Activated CD8-positive, alpha-beta memory T cell treated with anti-CD3 and anti-CD28 coated beads, Interleukin-2, amount 10 ng/mL, durations not matched to agents 7 days and 5 days (primary cell): Measurements from ENCODE around the gene TMEM19. TPM values are rescaled to one million over a fixed set of nuclear protein-coding genes. Genes with fewer than 3 reads are reported as not detected.

ENCODE experiments used
- ATAC-seq: fragments of 150-1000 bp; cut with Tn5 transposase; one replicate; pipeline ENCODE4 v1.10.0; 2021; ENCODE audit warnings: moderate library complexity
- CTCF ChIA-PET: fragments of 350-600 bp; sonication (Branson Sonifier 250); formaldehyde crosslinking; loops from one replicate; lab custom pipeline; 2021; ENCODE audit warnings: antibody characterized with exemption; lab: Charles Lee
- DNase-seq: peaks from one replicate; pipeline ENCODE4 v3.0.0-alpha.2; 2020
- H3K27ac Mint-ChIP-seq: one replicate; pipeline ENCODE4 v1.8.0; 2021; ENCODE audit warnings: mild to moderate bottlenecking, mixed read lengths
- H3K27me3 Mint-ChIP-seq: one replicate; pipeline ENCODE4 v1.8.0; 2021; ENCODE audit warnings: mixed read lengths
- H3K36me3 Mint-ChIP-seq: one replicate; pipeline ENCODE4 v1.8.0; 2021; ENCODE audit warnings: mild to moderate bottlenecking, mixed read lengths
- H3K4me1 Mint-ChIP-seq: one replicate; pipeline ENCODE4 v1.8.0; 2021; ENCODE audit warnings: mixed read lengths
- H3K4me3 Mint-ChIP-seq: one replicate; pipeline ENCODE4 v1.8.0; 2021; ENCODE audit warnings: mild to moderate bottlenecking, moderate library complexity, mixed read lengths
- H3K9me3 Mint-ChIP-seq: one replicate; pipeline ENCODE4 v1.8.0; 2022; ENCODE audit warnings: low read depth, mixed read lengths
- total RNA-seq, 2 experiments: library from RNA; stranded (reverse); gene quantifications; one replicate each; pipeline ENCODE4 v1.2.3, GENCODE V29; 2021

Gene TMEM19
- total RNA-seq, 2 experiments from 2014 or later = 16.5 to 16.6 TPM

DNA sequence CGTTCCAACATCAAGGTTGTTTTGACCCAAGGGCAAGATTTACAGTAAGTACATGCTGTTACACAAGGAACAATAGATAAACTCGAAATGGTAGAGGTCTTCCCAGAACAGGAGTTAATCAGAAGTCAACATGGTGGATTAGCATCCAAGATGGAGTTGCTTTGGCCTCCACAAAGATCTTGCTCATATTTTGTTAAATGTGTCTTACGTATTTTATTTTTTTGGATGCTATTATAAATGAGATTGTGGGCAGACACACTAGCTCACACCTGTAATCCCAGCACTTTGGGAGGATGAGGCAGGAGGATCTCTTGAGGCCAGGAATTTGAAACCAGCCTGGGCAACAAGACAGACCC lies 46.5 kb downstream of the TMEM19 start:
- CTCF ChIA-PET = no interaction called here
- ATAC-seq = no peak
- no peaks in the 10 kb centered on the region for H3K36me3 Mint-ChIP-seq
- no peak overlapping the region for H3K27ac Mint-ChIP-seq
- H3K4me3 Mint-ChIP-seq = no peak overlapping the region
- DNase-seq = no peak
- peaks cover 2% of the 10 kb centered on the region for H3K27me3 Mint-ChIP-seq
- H3K4me1 Mint-ChIP-seq = no peaks in the 10 kb centered on the region
- H3K9me3 Mint-ChIP-seq = no peaks in the 10 kb centered on the region

DNA sequence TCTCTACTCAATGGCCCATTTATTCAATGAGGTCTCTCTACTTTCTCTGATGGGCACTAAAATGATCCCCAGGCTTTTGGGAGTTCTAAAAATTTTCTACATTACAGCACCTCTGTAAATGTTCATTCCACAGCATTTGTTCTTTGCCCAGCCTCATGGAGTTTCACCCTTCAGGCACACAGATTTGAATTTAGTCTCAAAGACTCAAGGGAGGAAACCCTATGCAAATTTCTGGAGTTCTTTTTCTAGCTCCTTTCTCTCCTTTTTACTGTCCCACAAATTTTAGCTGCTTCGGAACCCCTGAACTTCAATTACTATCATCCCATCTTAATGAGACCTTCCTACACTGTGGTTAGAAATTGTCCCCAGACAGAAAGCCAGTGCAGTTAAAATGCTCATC lies 51.3 kb downstream of the TMEM19 start:
- Mint-ChIP-seq H3K27ac (no peak overlapping the region), H3K4me3 (no peak overlapping the region), H3K27me3 (peaks cover 5% of the 10 kb centered on the region), H3K36me3 (no peaks in the 10 kb centered on the region), H3K4me1 (no peaks in the 10 kb centered on the region), H3K9me3 (no peaks in the 10 kb centered on the region)
- DNase-seq = no peak
- CTCF ChIA-PET = interaction anchor here (1.5 kb wide), 1 partner anchor 10 kb away, joined by 4 read pairs; no protein-coding TSS in a partner anchor
- no peak for ATAC-seq

DNA sequence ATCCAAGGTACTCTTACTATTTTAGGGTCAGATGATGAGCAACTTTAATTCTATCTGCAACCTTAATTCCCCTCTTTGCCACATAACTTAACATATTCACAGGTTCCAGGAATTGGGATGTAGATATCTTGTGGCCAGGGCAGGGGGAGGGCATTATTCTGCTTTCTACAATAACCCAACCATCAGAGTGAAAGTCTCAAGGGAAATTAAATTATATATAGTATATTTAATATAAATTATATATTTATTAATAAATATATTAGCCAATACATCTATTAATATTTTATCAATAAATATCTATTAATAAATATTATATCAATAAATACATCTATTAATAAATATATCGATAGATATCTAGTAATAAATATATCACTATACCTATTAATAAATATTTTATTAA lies 57.1 kb downstream of the TMEM19 start:
- H3K27me3 Mint-ChIP-seq = peaks cover 13% of the 10 kb centered on the region
- no peaks in the 10 kb centered on the region for H3K36me3 Mint-ChIP-seq
- H3K4me1 Mint-ChIP-seq = no peaks in the 10 kb centered on the region
- no peak overlapping the region for H3K27ac Mint-ChIP-seq
- H3K4me3 Mint-ChIP-seq = no peak overlapping the region
- no peaks in the 10 kb centered on the region for H3K9me3 Mint-ChIP-seq
- no peak for ATAC-seq
- no peak for DNase-seq
- CTCF ChIA-PET = no interaction called here

DNA sequence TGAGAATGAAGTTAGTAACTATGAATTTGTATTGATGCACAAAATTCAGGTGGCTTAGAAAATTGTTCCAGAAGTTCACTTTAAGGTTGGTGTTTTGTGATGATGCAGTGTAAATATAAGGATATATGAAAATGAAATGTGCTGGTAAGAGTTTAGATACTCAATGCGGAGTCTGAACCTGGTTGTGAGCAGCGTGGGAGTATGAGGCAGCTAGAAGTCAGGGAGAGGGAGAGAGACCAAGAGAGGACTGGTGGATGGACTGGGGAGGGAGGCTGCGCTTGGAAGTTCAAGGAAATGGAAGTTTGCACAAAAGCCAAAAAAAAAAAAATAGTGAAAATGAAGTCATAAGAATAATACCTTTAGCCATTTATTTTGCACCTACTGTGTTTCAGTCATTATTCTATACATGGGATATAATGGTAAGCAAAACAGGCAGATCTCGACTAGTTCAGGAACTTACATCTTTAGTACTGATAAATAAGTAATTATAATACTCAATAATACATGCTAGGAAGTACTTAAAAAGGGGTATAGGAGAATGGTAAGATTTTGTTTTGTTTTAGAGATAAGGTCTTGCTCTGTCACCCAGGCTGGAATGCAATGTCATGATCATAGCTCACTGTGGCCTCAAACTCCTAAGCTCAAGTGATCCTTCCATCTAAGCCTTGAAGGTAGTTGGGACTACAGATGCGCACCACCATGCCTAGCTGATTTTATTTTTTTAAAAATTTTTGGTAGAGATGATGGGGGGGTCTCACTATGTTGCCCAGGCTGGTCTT lies 58.8 kb downstream of the TMEM19 start:
- no peaks in the 10 kb centered on the region for H3K36me3 Mint-ChIP-seq
- no peaks in the 10 kb centered on the region for H3K4me1 Mint-ChIP-seq
- no peak for ATAC-seq
- no peak for DNase-seq
- H3K27me3 Mint-ChIP-seq = peaks cover 30% of the 10 kb centered on the region
- H3K9me3 Mint-ChIP-seq = no peaks in the 10 kb centered on the region
- no peak overlapping the region for H3K4me3 Mint-ChIP-seq
- no peak overlapping the region for H3K27ac Mint-ChIP-seq
- CTCF ChIA-PET = interaction anchor here (0.6 to 5.7 kb wide), 4 partner anchors 9 to 616 kb away, joined by 3 to 64 read pairs (median 4); partner anchors contain the start of gene TMEM19

DNA sequence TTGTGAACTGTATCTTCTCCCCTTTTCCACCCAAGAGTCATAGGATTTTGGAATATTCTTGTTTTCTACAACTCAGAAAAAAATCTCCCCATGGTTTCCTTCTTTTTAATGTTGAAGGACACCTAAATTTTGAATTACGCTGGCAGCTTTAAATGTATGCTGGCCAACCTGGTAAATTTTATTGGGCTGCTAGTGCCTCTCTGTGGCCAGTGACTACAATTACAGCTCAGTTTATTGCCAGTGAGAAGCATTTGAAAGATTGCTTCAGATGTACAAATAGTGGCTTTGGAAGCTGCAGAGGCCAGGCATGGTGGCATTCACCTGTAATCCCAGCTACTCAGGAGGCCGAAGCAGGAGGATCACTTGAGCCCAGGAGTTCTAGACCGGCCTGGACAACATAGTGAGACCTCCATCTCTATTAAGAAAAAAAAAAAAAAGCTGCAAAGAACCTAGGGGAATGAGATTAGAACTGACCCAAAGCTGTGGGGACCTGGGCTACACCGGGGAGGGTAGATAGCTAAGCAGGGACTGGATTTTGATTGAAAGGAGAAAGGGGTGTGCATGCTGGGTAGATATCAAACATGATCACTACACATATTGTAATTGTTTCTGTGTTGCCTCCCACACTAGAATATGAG lies 61.2 kb downstream of the TMEM19 start:
- Mint-ChIP-seq H3K4me1 (no peaks in the 10 kb centered on the region), H3K4me3 (no peak overlapping the region), H3K27me3 (peaks cover 45% of the 10 kb centered on the region), H3K9me3 (no peaks in the 10 kb centered on the region), H3K27ac (no peak overlapping the region), H3K36me3 (no peaks in the 10 kb centered on the region)
- ATAC-seq = peak; percentile 85
- peak; percentile 50 for DNase-seq
- CTCF ChIA-PET = interaction anchor here (0.6 to 5.7 kb wide), 24 partner anchors 9 to 1626 kb away, joined by 3 to 64 read pairs (median 4); partner anchors contain the start of genes THAP2, TMEM19 and ZFC3H1

DNA sequence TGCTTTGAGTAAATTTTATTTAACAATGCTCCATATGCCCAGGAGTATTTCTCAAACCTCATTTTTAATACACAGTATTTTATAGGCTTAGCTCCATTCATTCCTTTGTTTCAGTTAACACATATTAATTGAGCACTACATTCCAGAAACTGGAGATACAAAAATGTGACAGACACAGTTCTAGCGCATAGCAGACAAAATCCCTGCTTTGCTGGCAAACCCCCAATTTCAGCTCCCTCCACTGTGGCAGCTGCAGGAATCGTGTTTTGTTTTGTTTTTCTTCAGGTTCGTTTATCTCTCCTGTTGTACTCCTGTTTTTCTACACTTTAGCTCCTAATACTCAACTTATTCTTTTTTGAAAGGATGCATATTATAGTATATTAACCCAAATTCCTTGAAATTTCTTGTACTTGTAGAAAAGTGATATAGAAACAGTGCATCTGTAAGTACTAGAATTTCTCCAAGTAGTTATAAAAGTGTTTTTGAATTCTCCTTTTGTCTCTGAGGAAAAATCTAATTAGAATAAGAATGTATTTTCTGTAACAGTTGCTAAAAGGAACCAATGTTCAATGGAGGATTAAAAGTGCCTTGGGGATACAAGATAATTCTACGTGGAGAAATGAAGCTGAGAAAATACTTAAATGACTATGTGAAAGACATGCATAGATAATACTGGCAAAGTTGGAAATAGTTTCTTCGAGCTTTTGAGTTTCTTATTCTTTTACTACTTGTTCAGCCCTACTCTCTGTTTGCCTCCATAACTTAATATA lies 62.4 kb downstream of the TMEM19 start:
- Mint-ChIP-seq H3K27ac (no peak overlapping the region), H3K27me3 (peaks cover 50% of the 10 kb centered on the region), H3K4me3 (no peak overlapping the region), H3K4me1 (no peaks in the 10 kb centered on the region), H3K36me3 (no peaks in the 10 kb centered on the region), H3K9me3 (no peaks in the 10 kb centered on the region)
- DNase-seq (no peak), ATAC-seq (no peak)
- CTCF ChIA-PET = interaction anchor here (0.9 to 5.7 kb wide), 13 partner anchors 10 to 1015 kb away, joined by 3 to 64 read pairs (median 4); partner anchors contain the start of genes THAP2, TMEM19 and ZFC3H1

DNA sequence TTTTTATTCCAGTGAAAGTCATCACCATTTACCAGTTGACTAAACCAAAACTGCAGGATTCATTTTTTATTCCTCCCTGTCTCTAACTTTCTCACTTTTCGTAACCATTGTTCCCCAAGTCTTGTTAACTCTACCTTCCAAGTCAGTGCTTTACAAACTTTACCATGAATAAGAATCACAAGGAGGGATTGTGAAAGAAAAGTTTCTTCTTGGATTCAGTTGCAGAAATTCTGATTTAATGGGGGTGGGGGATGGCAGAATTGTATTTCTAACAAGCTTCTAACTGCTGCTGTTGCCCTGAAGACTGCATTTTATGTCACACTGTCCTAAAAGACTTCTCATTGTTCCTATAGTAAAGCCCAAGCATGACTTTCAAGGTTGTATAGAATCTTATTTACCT lies 63.8 kb downstream of the TMEM19 start:
- no peaks in the 10 kb centered on the region for H3K9me3 Mint-ChIP-seq
- peaks cover 7% of the 10 kb centered on the region for H3K4me1 Mint-ChIP-seq
- peaks cover 50% of the 10 kb centered on the region for H3K27me3 Mint-ChIP-seq
- CTCF ChIA-PET = interaction anchor here (1.6 to 5.7 kb wide), 2 partner anchors 93 to 334 kb away, joined by 3 to 64 read pairs; no protein-coding TSS in a partner anchor
- no peak overlapping the region for H3K4me3 Mint-ChIP-seq
- no peak for ATAC-seq
- H3K27ac Mint-ChIP-seq = no peak overlapping the region
- no peaks in the 10 kb centered on the region for H3K36me3 Mint-ChIP-seq
- no peak for DNase-seq

DNA sequence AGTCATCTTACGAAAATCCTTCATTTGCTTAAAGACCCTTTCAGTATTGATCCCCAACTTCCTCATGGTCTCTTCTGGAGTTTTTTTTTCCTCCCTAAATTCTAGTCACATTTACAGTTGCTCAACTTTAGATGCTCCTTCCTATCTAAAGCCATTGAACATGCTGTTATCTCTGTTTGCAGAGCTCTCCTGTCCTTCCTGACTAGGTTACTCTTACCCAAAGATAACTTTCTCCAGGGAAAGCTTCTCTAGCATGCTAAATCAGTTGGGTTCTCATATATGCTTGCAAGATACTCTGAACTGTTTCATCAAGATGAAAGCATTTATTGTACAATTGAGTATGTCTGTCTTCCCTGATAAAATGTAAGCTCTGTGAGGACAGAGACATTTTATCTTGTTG lies 67.0 kb downstream of the TMEM19 start:
- Mint-ChIP-seq H3K27me3 (peaks cover 43% of the 10 kb centered on the region), H3K36me3 (peaks cover 17% of the 10 kb centered on the region), H3K9me3 (no peaks in the 10 kb centered on the region), H3K4me3 (no peak overlapping the region), H3K4me1 (peaks cover 22% of the 10 kb centered on the region), H3K27ac (no peak overlapping the region)
- DNase-seq = no peak
- CTCF ChIA-PET = interaction anchor here (0.8 to 1.4 kb wide), 2 partner anchors 87 to 89 kb away, joined by 3 to 8 read pairs; partner anchors contain the start of genes TBC1D15 and THAP2
- no peak for ATAC-seq

Other genes with a start within 250 kb of the TMEM19 start
- gene LGR5, start 246.3 kb upstream of the TMEM19 start, total RNA-seq = not detected
- gene ZFC3H1, start 22.2 kb upstream of the TMEM19 start, total RNA-seq = 10 to 100 TPM; 54.6 to 79.2 TPM
- 1 to 10 TPM; 6.9 to 8.1 TPM for gene THAP2, start 21.8 kb upstream of the TMEM19 start, total RNA-seq
- gene RAB21, start 68.8 kb downstream of the TMEM19 start, total RNA-seq = 10 to 100 TPM; 48.9 to 71.4 TPM
- gene TBC1D15, start 153.7 kb downstream of the TMEM19 start, total RNA-seq = 10 to 100 TPM; 41.5 to 44.9 TPM